GM10266 (cell line): Measurements from ENCODE around the gene DAD1.

ENCODE experiments used
- DNase-seq: peaks from one replicate; pipeline ENCODE4 v3.0.0; 2012; ENCODE audit errors: extremely low spot score
- CTCF ChIP-seq: IDR thresholded peaks from 2 replicates; pipeline ENCODE4 v1.5.1; 2012; ENCODE audit warnings: mild to moderate bottlenecking, low read depth; ENCODE audit not compliant: control insufficient read depth, insufficient read depth; ENCODE audit errors: missing control alignments

DAD1 gene

GRCh38 chr14:22599349-22599748 lies 10.3 kb upstream of the DAD1 start:
- DNase-seq, result no peak

GRCh38 chr14:22598896-22599244 lies 9.8 kb upstream of the DAD1 start:
- peak; percentile 59 for DNase-seq
- TF ChIP-seq CTCF, result no peak

More at GRCh38 chr14:22599349-22599748, 10.3 kb upstream of the DAD1 start:
- TF ChIP-seq CTCF, result no peak

- TF ChIP-seq CTCF, result no peak
- DNase-seq, result peak; percentile 80
Measured at GRCh38 chr14:22598099-22598895, 9.3 kb upstream of the DAD1 start, which contains the start of gene ABHD4. ABHD4 (plus strand) TSS chr14:22598300; CDS start chr14:22598307, 7 bp downstream.

GRCh38 chr14:22597771-22598098 lies 8.7 kb upstream of the DAD1 start:
- TF ChIP-seq CTCF, result no peak
- DNase-seq, result no peak

GRCh38 chr14:22597265-22597664 lies 8.2 kb upstream of the DAD1 start:
- DNase-seq, result no peak

GRCh38 chr14:22596354-22596879 lies 7.4 kb upstream of the DAD1 start:
- TF ChIP-seq CTCF, result no peak
- DNase-seq, result no peak

More at GRCh38 chr14:22597265-22597664, 8.2 kb upstream of the DAD1 start:
- TF ChIP-seq CTCF, result no peak

- no peak for TF ChIP-seq CTCF
- no peak for DNase-seq
Measured at GRCh38 chr14:22594156-22594716, 5.2 kb upstream of the DAD1 start.
